Stimulated activated naive CD4-positive, alpha-beta T cell (primary cell): ENCODE data around the gene RUNX1.
A peak's percentile ranks its signal among the peaks of the same experiment; 100 is the strongest.

Experiments used
- DNase-seq, 6 experiments: peaks; one replicate each; lab custom pipeline; 2025; lab: John Stamatoyannopoulos, UW

Gene RUNX1

GRCh38 chr21:35036465-35037383 lies 12.4 kb downstream of the RUNX1 start:
- DNase-seq: no peak

GRCh38 chr21:35035581-35035980 lies 13.5 kb downstream of the RUNX1 start:
- DNase-seq: no peak

GRCh38 chr21:35035116-35035515 lies 14.0 kb downstream of the RUNX1 start:
- DNase-seq: no peak

- no peak for DNase-seq
These were observed 14.7 kb downstream of the RUNX1 start for GRCh38 chr21:35034203-35034926.

DNA sequence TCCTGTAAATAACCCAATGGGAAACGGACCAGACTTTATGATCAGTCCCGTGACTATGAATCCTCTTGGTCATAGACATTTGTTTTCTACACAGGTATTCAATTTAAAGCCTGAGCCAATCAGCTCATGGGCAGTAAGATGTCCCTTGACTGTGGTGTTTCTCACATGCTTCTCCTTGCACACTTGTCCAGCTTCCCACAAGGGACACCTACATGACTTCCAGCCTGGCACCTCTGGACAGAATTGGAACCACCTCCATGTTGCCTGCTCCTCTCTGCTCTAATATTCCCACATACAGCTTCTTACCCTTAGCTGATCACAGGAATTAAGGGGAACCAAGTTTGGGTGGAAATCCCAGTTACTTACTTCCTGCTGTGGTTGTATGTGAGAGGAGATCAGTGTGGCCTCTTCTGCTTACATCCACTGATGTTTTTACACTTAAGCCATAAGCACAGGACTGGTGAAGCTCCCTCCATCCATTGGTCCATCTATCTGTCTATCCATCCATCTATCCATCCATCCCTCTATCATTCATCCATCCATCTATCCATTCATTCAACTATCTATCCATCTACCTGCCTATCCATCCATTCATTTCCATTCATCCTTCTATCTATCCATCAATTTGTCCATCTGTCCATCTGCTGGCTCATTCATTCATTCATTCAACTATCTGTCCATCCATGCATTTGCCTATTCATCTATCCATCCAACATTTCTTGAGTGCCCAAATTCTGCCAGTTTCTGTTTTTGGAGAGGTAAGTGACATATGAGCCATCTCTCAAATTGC lies 16.4 kb downstream of the RUNX1 start:
- DNase-seq: no peak

DNA sequence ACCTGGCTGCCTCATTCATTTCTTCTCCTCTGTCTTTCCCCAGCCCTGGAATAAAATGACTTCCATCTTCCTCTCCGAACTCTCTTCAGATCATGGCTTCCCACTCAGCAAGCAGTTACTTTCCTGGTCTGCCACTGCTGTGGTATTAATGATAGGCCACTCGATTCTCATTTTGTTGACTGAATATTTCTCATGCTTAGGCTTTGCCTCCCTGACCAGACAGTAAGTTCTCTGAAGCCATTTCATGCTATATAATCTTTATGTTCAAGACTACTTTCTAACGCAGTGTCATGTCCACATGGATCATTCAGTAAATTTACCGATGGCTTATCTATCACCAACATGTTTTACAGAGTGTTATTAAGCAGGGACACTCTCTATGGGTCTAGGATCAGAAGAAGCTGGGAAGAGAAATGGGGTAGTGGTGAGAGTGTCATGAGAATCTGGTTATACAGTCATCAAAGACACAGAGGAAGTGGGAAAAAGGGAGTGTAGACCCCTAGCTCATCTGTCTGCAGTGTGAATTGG lies 20.6 kb downstream of the RUNX1 start:
- no peak for DNase-seq

DNA sequence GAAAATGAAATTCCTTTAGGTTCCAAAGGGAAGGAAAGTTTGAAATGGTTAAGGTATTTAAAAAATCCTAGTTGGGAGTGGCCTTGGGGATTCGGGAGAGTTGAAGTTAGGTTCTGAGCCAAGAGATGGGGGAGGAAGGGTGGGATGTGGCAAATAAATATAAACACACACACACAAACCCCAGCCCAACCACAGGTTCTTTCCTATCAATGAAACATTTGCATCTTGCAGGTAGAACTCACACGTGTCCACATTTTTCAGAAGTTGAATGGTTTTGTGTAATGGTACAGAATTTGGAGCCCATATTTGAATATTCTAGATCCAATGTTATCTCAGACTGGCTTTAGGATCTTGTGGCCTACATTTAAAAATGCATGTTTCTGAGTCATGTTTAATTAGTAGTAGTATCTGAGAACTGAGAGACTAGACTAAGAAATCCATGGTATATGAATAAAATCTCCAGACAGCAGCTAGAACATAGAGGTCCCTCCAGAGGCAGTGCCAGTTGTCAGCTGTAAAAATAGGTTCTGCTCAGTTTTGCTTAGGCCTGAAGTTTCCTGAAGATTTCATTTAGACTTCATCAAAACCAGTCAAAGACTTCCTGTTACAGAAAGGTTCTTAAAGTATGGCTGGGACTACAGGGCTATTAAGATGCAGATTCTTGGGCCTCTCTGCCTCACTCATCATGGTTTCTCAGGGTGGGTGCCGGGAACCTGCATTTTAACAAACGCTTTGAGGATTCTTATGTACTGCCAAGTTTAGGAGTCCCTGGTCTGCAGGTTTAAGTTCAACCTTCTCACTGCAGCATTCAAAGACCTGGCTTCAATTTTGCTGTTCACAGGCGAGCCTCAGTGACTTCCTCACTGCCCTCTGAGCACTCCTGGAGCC lies 21.3 kb downstream of the RUNX1 start:
- DNase-seq: peak in 3 of 6 experiments; percentile 10 to 35 (median 25)

DNA sequence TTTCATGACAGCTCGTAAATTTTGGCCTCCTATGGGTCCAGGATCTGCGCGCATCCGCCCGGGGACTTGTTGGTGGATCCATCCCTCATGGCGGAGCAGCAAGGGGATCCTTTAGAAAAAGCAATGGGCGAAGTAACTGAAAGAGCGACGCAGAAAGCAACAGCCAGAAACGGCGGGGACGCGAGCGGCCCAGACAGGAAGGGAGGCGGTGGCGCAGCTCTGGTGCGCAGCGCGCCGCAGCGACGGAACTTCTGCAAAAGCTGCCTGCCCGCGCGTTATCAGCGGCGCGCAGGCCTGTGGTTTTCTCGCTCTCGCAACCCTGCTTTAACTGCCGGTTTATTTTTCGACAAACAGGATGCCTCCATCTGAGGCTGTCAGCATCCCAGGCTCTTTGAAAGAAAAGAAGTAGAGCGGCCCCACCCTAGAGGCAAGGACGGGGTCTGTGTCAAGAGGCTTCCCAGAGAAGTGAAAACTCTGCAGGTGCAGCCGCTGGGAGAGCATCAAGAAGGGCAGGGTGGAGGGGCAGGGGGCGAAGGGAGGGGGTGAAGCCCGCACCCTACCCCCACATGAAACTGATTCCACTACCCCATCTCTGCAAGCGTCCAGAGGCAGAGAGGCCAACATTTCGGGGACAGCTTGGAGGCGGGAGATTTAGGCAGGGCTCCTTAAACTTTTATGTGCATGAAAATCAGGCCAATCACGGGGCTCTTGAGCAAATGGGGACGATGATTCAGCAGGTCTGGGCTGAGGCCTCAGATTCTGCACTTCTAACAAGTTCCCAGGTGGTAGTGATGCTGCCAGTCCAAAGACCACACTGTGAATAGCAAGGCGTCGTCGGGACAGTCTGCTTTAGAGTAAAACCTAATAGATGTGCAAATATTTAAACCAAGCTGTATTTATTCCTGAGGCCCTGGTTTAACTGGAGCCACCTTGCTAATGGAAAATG lies 22.2 kb downstream of the RUNX1 start:
- DNase-seq: peak; percentile 73 to 91 (median 83)

DNA sequence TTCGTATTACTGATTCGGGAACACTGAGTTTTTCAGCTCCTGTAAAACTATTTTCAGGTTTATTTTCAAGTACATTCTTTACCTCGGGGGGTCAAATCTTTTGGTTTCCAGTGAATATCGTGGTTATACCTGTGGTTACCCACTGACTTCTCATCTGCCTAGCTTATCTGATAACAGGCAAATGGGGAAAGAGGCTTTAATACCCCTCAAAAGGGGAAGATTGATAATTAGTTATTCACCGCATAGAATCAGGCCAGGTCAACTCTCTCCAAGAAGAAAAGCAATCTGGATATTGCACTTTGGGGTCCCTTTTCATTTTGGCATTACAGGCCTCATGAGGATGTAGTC lies 23.0 kb downstream of the RUNX1 start:
- no peak for DNase-seq

DNA sequence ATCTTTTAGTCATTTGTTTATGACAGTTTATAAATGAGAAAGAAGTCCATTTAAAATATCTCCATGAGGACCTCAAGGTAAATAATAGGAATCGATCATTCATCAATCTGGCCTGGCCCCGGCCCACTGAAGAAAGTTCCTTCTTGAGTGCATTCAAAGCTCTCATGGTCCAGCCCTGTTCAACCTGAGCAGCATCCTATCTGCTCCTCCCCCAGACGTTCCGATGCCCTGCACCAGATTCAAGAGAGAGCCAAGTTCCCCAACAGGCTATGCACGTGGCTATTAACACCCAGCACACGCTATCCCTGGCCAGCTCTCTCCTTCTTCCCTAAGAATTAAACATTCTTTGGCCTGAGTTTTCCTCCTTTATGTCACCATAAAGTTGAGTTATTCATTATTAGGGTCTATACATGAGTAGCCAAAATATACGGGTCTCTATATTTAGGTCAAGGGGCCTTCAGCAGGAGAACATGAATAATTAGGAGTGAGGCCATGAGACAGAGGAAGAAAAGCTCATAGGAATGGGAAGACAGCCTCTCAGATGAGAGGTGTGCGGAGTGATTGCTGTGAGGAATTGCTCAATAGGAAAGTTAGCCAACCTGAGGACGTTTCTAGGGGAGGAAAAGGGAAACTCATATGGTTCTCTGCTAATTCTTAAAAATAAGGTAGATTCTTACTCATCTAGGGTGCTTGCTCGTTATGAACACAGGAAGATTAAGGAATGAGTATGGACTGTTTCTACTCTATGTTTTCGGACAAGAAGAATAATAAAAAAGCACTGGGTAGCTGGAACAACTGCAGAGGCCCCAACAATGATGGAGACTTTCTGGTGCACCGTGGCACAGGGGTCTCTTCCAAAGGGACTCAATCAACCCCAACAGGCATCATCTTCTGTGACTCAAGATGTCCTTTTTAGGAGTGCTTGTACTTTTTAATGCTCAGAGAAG lies 23.6 kb downstream of the RUNX1 start:
- no peak for DNase-seq

- DNase-seq: no peak
These were observed 24.6 kb downstream of the RUNX1 start for GRCh38 chr21:35024513-35024912.

DNA sequence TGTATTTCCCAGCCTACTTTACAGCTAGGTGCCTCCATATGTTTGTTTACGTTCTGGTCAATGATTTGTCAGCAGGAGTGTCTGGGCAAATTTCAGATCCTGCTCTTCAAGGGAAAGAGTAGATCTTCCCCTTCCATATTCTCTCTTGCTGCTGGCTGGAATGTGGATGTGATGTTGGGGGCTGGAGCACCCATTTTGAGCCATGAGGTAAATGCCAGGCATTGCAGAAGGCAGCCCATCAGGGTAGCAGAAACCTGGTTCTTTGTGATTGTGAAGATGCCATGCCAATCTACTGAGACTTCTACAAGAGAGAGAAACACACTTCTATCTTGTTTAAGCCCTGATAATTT lies 25.1 kb downstream of the RUNX1 start:
- DNase-seq: no peak

- no peak for DNase-seq
These were observed 25.6 kb downstream of the RUNX1 start for GRCh38 chr21:35023396-35024070.

GRCh38 chr21:35021546-35021945 lies 27.6 kb downstream of the RUNX1 start:
- DNase-seq: no peak

GRCh38 chr21:35020902-35021301 lies 28.2 kb downstream of the RUNX1 start:
- DNase-seq: no peak

DNA sequence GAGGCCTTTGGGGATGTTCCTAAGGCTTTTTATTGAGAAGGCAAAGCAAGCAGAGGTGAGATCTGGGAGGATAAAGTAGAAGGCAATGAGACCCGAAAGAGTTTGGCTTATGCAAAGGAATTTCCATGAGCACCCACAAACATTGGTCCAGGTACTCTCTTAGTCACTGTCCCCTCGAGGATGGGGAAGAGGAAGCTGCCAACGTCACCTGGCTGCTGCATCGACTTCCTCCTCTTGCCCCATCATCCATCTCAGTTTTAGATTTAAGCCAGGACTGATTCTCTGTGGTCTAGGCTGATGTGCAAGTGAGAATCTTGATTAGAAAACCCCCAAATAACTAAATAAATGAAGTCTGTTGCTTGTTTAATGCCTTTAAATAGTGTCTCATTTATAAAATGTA lies 28.7 kb downstream of the RUNX1 start:
- DNase-seq: peak in 2 of 6 experiments; percentile 6 to 8

DNA sequence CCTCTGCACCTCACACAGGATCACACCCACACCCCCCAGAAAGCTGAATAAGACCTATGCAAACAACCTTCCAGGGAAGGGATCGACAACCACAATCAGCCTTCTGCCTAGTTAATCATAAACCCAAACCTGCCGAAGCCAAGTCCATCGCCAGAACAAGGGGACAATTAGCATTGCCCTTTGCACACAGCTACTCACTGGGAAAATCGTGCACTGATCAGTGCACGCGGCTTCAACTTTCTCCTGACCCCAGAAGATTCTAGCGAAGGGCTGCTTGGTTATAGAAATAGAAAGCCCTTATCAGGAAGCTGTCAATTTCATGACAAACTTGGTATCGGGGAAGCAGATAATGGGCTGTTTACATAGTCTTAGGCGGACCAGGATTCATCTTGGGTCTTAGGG lies 29.5 kb downstream of the RUNX1 start:
- DNase-seq: no peak

DNA sequence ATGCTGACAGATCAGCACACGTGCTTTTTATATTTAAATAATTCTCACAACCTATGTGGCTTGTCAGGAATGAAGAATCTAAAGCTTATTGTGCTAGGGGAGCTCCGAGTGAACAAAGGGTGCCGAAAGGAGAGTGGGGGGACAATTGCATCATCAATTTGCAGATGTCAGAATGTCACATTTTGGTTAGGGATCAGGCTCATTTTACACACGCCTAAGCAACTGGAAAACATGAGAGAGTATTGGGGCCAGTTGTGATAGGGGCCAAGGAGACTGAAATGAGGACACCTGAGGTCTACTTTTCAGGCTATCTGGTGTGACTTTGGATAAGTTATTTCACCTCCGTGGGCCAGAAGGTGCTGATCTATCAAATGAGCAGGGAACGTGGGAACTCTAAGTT lies 31.8 kb downstream of the RUNX1 start:
- no peak for DNase-seq
